GM12872 (cell line): ENCODE data around the gene GRIK1.

Experiments
- TF ChIP-seq, protein P1 (sequence below): IDR thresholded peaks from 3 replicates; pipeline ENCODE4 v1.5.1; 2011; ENCODE audit warnings: low read depth, mild to moderate bottlenecking, low read length, moderate library complexity; ENCODE audit not compliant: insufficient read depth

Gene GRIK1

GRCh38 chr21:29857150-29857549 is 82.6 kb downstream of the GRIK1 start:
- TF ChIP-seq, protein P1, sequence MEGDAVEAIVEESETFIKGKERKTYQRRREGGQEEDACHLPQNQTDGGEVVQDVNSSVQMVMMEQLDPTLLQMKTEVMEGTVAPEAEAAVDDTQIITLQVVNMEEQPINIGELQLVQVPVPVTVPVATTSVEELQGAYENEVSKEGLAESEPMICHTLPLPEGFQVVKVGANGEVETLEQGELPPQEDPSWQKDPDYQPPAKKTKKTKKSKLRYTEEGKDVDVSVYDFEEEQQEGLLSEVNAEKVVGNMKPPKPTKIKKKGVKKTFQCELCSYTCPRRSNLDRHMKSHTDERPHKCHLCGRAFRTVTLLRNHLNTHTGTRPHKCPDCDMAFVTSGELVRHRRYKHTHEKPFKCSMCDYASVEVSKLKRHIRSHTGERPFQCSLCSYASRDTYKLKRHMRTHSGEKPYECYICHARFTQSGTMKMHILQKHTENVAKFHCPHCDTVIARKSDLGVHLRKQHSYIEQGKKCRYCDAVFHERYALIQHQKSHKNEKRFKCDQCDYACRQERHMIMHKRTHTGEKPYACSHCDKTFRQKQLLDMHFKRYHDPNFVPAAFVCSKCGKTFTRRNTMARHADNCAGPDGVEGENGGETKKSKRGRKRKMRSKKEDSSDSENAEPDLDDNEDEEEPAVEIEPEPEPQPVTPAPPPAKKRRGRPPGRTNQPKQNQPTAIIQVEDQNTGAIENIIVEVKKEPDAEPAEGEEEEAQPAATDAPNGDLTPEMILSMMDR: no peak

DNA sequence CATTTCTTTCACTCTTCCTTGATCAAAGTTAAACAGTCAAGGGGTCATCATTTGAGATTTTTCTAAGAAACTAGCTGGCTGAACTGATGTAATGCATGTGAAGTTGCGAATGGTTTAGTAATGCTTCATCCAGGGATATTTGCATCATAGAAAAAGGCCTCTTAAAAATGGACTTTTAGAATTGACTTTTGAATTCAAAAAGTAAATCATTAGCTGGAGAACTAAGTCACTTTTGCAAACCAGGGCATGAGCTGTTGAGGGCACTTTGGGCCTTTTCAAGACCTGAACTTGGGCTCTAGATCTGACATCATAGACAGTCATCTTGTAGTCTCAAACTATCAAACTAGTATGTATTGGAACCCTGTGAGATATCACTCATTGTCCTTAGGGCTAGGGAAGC is 85.0 kb downstream of the GRIK1 start:
- TF ChIP-seq, protein P1: no peak

DNA sequence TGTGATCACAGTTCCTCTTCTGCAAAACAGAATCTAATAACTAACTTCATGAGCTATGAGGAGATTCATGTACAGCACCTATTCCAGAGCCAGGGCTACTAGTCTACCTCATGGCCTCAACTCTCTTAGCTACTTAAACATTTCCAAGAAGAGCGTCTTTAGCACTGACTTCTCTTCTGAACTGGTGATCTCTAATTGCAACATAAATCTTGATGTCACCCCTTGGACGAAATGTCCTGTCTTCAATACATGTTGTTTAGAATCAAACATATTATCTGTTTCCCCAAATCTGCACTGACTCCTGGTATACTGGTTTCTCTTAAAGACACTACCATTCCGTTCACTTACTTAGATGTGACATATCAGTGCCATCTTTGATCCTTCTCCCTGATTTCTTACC is 88.2 kb downstream of the GRIK1 start:
- TF ChIP-seq, protein P1: no peak

DNA sequence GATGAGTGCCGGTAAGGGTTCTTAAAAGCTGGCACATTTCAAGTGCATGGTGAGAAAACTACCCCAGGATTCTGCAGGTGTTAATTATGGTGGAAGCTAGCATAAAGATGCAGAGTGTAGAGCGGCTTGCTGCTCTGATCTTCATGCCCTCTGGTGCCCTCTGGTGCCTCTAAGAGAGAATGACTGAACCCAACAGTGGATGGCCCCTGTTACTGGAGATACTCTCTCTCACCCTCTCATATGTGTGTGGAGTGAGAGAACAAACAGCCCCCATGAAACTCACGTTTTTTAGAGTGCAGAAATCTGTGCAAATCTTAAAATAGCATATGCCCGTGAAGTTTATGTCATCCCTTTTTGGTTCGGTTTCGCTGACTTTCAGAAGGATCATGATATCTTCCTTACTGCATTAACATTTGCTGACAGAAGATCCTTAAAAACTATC is 90.0 kb downstream of the GRIK1 start:
- TF ChIP-seq, protein P1: peak; percentile 81

GRCh38 chr21:29843804-29844203 is 96.0 kb downstream of the GRIK1 start:
- TF ChIP-seq, protein P1: no peak

DNA sequence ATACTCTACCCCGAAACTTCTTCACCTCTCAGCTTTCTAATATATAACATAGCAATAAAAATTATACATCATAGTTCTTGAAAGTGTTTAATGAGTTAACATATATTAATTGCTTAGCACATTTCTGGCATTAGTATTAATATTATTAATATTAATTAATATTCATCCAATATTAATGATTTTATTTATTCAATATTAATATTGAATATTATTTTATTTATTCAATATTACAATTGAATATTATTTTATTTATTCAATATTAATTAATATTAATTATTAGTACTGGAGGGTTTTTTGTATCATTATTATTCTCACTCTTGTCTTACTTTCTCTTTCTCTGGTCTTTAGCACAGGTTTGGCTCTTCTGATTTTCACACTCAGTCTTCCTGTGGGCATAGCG is 105.2 kb downstream of the GRIK1 start:
- TF ChIP-seq, protein P1: no peak

DNA sequence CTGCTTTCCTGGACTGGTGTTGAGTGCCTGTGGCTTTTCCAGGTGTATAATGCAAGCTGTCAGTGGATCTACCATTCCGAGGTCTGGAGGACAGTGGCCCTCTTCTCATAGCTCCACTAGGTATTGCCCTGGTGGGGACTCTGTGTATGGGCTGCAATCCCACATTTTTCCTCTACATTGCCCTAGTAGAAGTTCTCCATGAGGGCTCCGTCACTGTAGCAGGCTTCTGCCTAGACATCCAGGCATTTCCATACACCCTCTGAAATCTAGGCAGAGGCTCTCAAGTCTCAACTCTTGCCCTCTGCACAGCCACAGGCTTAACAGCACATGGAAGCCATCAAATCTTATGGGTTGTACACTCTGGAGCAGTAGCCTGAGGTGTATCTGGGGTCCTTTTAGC is 107.6 kb downstream of the GRIK1 start:
- TF ChIP-seq, protein P1: no peak
